H1 (cell line): ENCODE measurements around the gene TSPAN4. TPM values are rescaled to one million over a fixed set of nuclear protein-coding genes. Genes with fewer than 3 reads are reported as not detected.

Experiments
- CTCF ChIA-PET: fragments of 300-600 bp; sonication (Branson Sonifier 250); formaldehyde crosslinking; loops from one replicate; lab custom pipeline; 2021; ENCODE audit not compliant: partially characterized antibody; lab: Charles Lee
- POLR2A ChIA-PET: fragments of 300-600 bp; sonication (Branson Sonifier 250); formaldehyde crosslinking; loops from one replicate; lab custom pipeline; 2021; ENCODE audit warnings: inconsistent platforms; ENCODE audit not compliant: partially characterized antibody; lab: Charles Lee
- DNase-seq, 2 experiments: peaks; one replicate each; pipeline versions ENCODE4 v3.0.0 to v3.0.0-alpha.2; 2010 to 2022; ENCODE audit warnings: low spot score in 2 of 2, low read depth in 1 of 2, mixed read lengths in 1 of 2
- FAIRE-seq: peaks from 2 replicates; lab custom pipeline; 2011; peaks lifted over from hg19 to GRCh38; lab: Jason Lieb, UNC
- H2AFZ ChIP-seq: 2 replicates; pipeline ENCODE4 v1.8.1; 2012; ENCODE audit warnings: low read length, inconsistent platforms
- H2AK5ac ChIP-seq: 2 replicates; pipeline ENCODE4 v1.6.1; 2013; ENCODE audit warnings: low read depth, low read length
- H2BK120ac ChIP-seq: replicated peaks from 2 replicates; pipeline ENCODE3; 2013; ENCODE audit warnings: low read depth, low read length, inconsistent platforms
- H2BK12ac ChIP-seq: 2 replicates; pipeline ENCODE4 v1.6.1; 2013; ENCODE audit warnings: low read depth, low read length
- H2BK15ac ChIP-seq: 2 replicates; pipeline ENCODE4 v1.6.1; 2013; ENCODE audit warnings: low read length
- H2BK20ac ChIP-seq: 2 replicates; pipeline ENCODE4 v1.6.1; 2013; ENCODE audit warnings: low read length
- H2BK5ac ChIP-seq: 2 replicates; pipeline ENCODE4 v1.6.1; 2013; ENCODE audit warnings: low read depth, low read length
- H3K14ac ChIP-seq: 2 replicates; pipeline ENCODE4 v1.6.1; 2013; ENCODE audit warnings: inconsistent platforms; ENCODE audit not compliant: insufficient read length
- H3K18ac ChIP-seq: 2 replicates; pipeline ENCODE4 v1.6.1; 2013; ENCODE audit warnings: low read length; ENCODE audit errors: extremely low read depth
- H3K23ac ChIP-seq: 2 replicates; pipeline ENCODE4 v1.6.1; 2013; ENCODE audit warnings: inconsistent platforms; ENCODE audit not compliant: insufficient read length
- H3K23me2 ChIP-seq: 2 replicates; pipeline ENCODE4 v1.6.1; 2013; ENCODE audit warnings: low read depth, low read length
- H3K27ac ChIP-seq: 2 replicates; pipeline ENCODE4 v1.6.1; 2011; ENCODE audit warnings: low read depth, low read length, inconsistent platforms
- H3K27me3 ChIP-seq, 4 experiments: replicated peaks in 1 of 4; 1 replicate in 1 of 4; 2 replicates in 3 of 4; pipeline versions ENCODE4 v1.6.1 to v1.8.1; 2011 to 2013; ENCODE audit warnings: low read length in 3 of 4, mild to moderate bottlenecking in 3 of 4, inconsistent platforms in 2 of 4, mixed read lengths in 2 of 4, moderate library complexity in 1 of 4; ENCODE audit not compliant: control insufficient read depth in 3 of 4, insufficient read depth in 3 of 4; ENCODE audit errors: extremely low read depth in 1 of 4
- H3K36me3 ChIP-seq, 4 experiments: 2 replicates each; pipeline versions ENCODE4 v1.6.1 to v1.8.1; 2011 to 2013; ENCODE audit warnings: mild to moderate bottlenecking in 4 of 4, low read length in 3 of 4, moderate library complexity in 2 of 4, control low read depth in 1 of 4, inconsistent platforms in 1 of 4; ENCODE audit not compliant: insufficient read depth in 4 of 4, control insufficient read depth in 2 of 4
- H3K4ac ChIP-seq: replicated peaks from 2 replicates; pipeline ENCODE3; 2013; ENCODE audit warnings: low read length, low read depth, mixed read lengths, inconsistent platforms; ENCODE audit not compliant: insufficient read length
- H3K4me1 ChIP-seq, 4 experiments: replicated peaks in 1 of 4; 1 replicate in 1 of 4; 2 replicates in 3 of 4; pipeline versions ENCODE4 v1.6.1 to v1.8.1; 2011 to 2013; ENCODE audit warnings: low read length in 3 of 4, inconsistent platforms in 2 of 4, mixed read lengths in 1 of 4; ENCODE audit not compliant: insufficient read depth in 4 of 4, control insufficient read depth in 3 of 4
- H3K4me2 ChIP-seq, 2 experiments: 2 replicates each; pipeline versions ENCODE4 v1.6.1 to v1.8.1; 2011 to 2013; ENCODE audit warnings: low read depth in 2 of 2, low read length in 2 of 2, control low read depth in 1 of 2, inconsistent platforms in 1 of 2, mild to moderate bottlenecking in 1 of 2; ENCODE audit not compliant: insufficient read depth in 1 of 2
- H3K4me3 ChIP-seq, 4 experiments: fragments of 200-600, 300-600 bp in 1 of 4; sonication (generic), shearing (Covaris generic), sonication (Bioruptor Twin) in 1 of 4; 2 replicates each; pipeline versions ENCODE4 v1.5.1 to v1.8.1; 2011 to 2016; ENCODE audit warnings: low read length in 4 of 4, low read depth in 3 of 4, control low read depth in 2 of 4, inconsistent platforms in 2 of 4, mild to moderate bottlenecking in 2 of 4, mixed read lengths in 1 of 4, moderate library complexity in 1 of 4; ENCODE audit not compliant: insufficient read depth in 2 of 4; ENCODE audit errors: extremely low read depth in 1 of 4
- H3K56ac ChIP-seq: replicated peaks from 2 replicates; pipeline ENCODE3; 2013; ENCODE audit warnings: low read depth, mild to moderate bottlenecking, mixed read lengths, low read length, inconsistent platforms; ENCODE audit not compliant: insufficient read length
- H3K79me1 ChIP-seq: 2 replicates; pipeline ENCODE4 v1.6.1; 2013; ENCODE audit warnings: low read depth, low read length, control low read depth
- H3K79me2 ChIP-seq, 2 experiments: 2 replicates each; pipeline versions ENCODE4 v1.6.1 to v1.8.1; 2012 to 2013; ENCODE audit warnings: low read length in 2 of 2, mild to moderate bottlenecking in 2 of 2, inconsistent platforms in 1 of 2; ENCODE audit not compliant: insufficient read depth in 2 of 2, control insufficient read depth in 1 of 2
- H3K9ac ChIP-seq, 4 experiments: replicated peaks in 1 of 4; 1 replicate in 1 of 4; 2 replicates in 3 of 4; pipeline versions ENCODE4 v1.6.1 to v1.8.1; 2011 to 2013; ENCODE audit warnings: low read depth in 3 of 4, low read length in 3 of 4, control low read depth in 2 of 4, mild to moderate bottlenecking in 2 of 4, moderate library complexity in 2 of 4, inconsistent platforms in 1 of 4; ENCODE audit errors: extremely low read depth in 1 of 4
- H3K9me3 ChIP-seq, 2 experiments: 2 replicates each; pipeline versions ENCODE4 v1.6.1 to v1.8.1; 2012 to 2013; ENCODE audit warnings: mild to moderate bottlenecking in 2 of 2, moderate library complexity in 2 of 2, control low read depth in 1 of 2, inconsistent platforms in 1 of 2, low read depth in 1 of 2, low read length in 1 of 2, mixed read lengths in 1 of 2; ENCODE audit not compliant: insufficient read depth in 2 of 2
- H4K20me1 ChIP-seq, 2 experiments: replicated peaks in 1 of 2; 2 replicates each; pipeline versions ENCODE3 to v1.8.1; 2011 to 2013; ENCODE audit warnings: inconsistent platforms in 2 of 2, low read length in 2 of 2, mild to moderate bottlenecking in 1 of 2; ENCODE audit not compliant: insufficient read depth in 2 of 2, control insufficient read depth in 1 of 2
- H4K5ac ChIP-seq: 2 replicates; pipeline ENCODE4 v1.6.1; 2013; ENCODE audit warnings: low read length, low read depth, mixed read lengths, inconsistent platforms; ENCODE audit not compliant: insufficient read length
- H4K8ac ChIP-seq: 2 replicates; pipeline ENCODE4 v1.8.0; 2013; ENCODE audit warnings: mild to moderate bottlenecking, moderate library complexity, low read length, inconsistent platforms; ENCODE audit not compliant: insufficient read depth; ENCODE audit errors: extremely low read depth
- H4K91ac ChIP-seq: replicated peaks from 2 replicates; pipeline ENCODE3; 2013; ENCODE audit warnings: low read length, mixed read lengths, inconsistent platforms; ENCODE audit not compliant: insufficient read length
- CTCF ChIP-seq, 3 experiments: IDR thresholded peaks; 1 replicate in 2 of 3; 2 replicates in 1 of 3; pipeline versions ENCODE4 v1.5.1 to v1.6.1; 2011; ENCODE audit warnings: low read length in 3 of 3, mild to moderate bottlenecking in 3 of 3, inconsistent platforms in 2 of 3, low read depth in 1 of 3, moderate library complexity in 1 of 3; ENCODE audit not compliant: insufficient read depth in 1 of 3; ENCODE audit errors: control extremely low read depth in 1 of 3
- RAD21 ChIP-seq, 2 experiments: IDR thresholded peaks in 1 of 2; conservative IDR thresholded peaks in 1 of 2; 2 replicates each; pipeline ENCODE4 v1.6.1; 2011; ENCODE audit warnings: low read depth in 2 of 2, low read length in 2 of 2, improper control_type of control experiment in 1 of 2, inconsistent platforms in 1 of 2, mild to moderate bottlenecking in 1 of 2, moderate library complexity in 1 of 2
- SIX5 ChIP-seq: IDR thresholded peaks from 2 replicates; pipeline ENCODE4 v1.6.1; 2011; ENCODE audit warnings: mild to moderate bottlenecking, low read depth, low read length
- WGBS, 2 experiments: shearing (Covaris generic) in 1 of 2; methylation state at CpG; one replicate each; pipeline versions ENCODE4 v1.1.6 to v1.1.7; 2013 to 2015; ENCODE audit warnings: low lambda C conversion rate in 2 of 2, mixed read lengths in 2 of 2, inconsistent platforms in 1 of 2, low coverage in 1 of 2, missing lambda C conversion rate in 1 of 2; ENCODE audit not compliant: insufficient replicate concordance in 2 of 2, insufficient coverage in 1 of 2, insufficient read length in 1 of 2; ENCODE audit errors: extremely low coverage in 1 of 2, missing lambda C conversion rate in 1 of 2; 5-methylcytosine and 5-hydroxymethylcytosine counted together
- polyA plus RNA-seq, 7 experiments: library from polyadenylated mRNA; depleted of rRNA in 3 of 7; stranded (reverse) in 5 of 7; unstranded in 2 of 7; fragments of >200 nt in 5 of 7; fragments of 200-250 nt in 2 of 7; gene quantifications; 1 replicate in 5 of 7; 2 replicates in 1 of 7; 4 replicates in 1 of 7; pipeline versions ENCODE4 v1.2.1 to v1.2.3, GENCODE V29; 2011 to 2013; ENCODE audit warnings: missing spikeins in 2 of 7, mixed read lengths in 2 of 7
- total RNA-seq: library from RNA; stranded (reverse); fragmentation: NEBNext Ultra II Directional; extraction: Animal tissue kit (Norgen Biotek cat#: 25700); gene quantifications from 2 replicates; pipeline ENCODE4 v1.2.1, GENCODE V29; 2021

The TSPAN4 gene
- total and polyA plus RNA-seq, 2 of the 8 experiments (the other 6 are each of a cell fraction or from before 2014, with no cell fraction given) = 74.1 to 145 TPM

- no peak overlapping the region for H3K23ac ChIP-seq
- no peak overlapping the region for H2BK15ac ChIP-seq
- H3K4me3 ChIP-seq = no peak overlapping the region
- peaks cover 11 to 25% of the 10 kb centered on the region in 2 experiments for H4K20me1 ChIP-seq
- POLR2A ChIA-PET = interaction anchor here (0.8 to 1.9 kb wide), 7 partner anchors 12 to 153 kb away, joined by 3 to 5 read pairs (median 3); partner anchors contain the start of genes CHID1, POLR2L and TSPAN4
- H3K9ac ChIP-seq = no peak overlapping the region
- H3K79me1 ChIP-seq = no peaks in the 10 kb centered on the region
- H2BK120ac ChIP-seq = no peak overlapping the region
- H4K91ac ChIP-seq = no peak overlapping the region
- no peak overlapping the region for H3K4ac ChIP-seq
- no peak overlapping the region for H2BK5ac ChIP-seq
- H3K56ac ChIP-seq = no peak overlapping the region
- no peak overlapping the region for H3K18ac ChIP-seq
- CTCF ChIA-PET = interaction anchor here (0.7 to 3.4 kb wide), 47 partner anchors 10 to 213 kb away, joined by 3 to 25 read pairs (median 4); partner anchors contain the start of genes MUC2, POLR2L and TSPAN4
- H4K5ac ChIP-seq = no peak overlapping the region
- H2AK5ac ChIP-seq = no peak overlapping the region
- 93% methylated on average over 10 of the region's 10 CpGs; no CpG with 5 or more reads in 1 of the 2 experiments for WGBS, 2 experiments
- no peaks in the 10 kb centered on the region for H3K23me2 ChIP-seq
- no peak overlapping the region; the same call in 1 of the 2 replicates for H4K8ac ChIP-seq
- H3K9me3 ChIP-seq = no peaks in the 10 kb centered on the region
- TF ChIP-seq CTCF (IDR thresholded peaks at IDR 0.05; ENCODE audit: control extremely low read depth in 1 of 3, insufficient read depth in 1 of 3, low read depth in 1 of 3, low read length in 3 of 3) (peak in 2 of 3 experiments; percentile 46 to 75; a peak in 2 of 4 replicates), SIX5 (no peak), RAD21 (IDR thresholded peaks at IDR 0.05 in 1 of 2, conservative IDR thresholded peaks at IDR 0.05 in 1 of 2; ENCODE audit: low read depth in 2 of 2, low read length in 2 of 2) (peak; percentile 52 to 70; a peak in 3 of 4 replicates)
- TF ChIP-seq, all 59 proteins: peak for 2
- DNase-seq = no peak
- Histone ChIP-seq H3K27me3 (no peaks in the 10 kb centered on the region), H2BK20ac (no peak overlapping the region), H2BK12ac (no peak overlapping the region), H3K36me3 (peaks cover 25 to 42% (median 33%) of the 10 kb centered on the region in 4 experiments), H3K4me2 (no peak overlapping the region), H3K79me2 (no peaks in the 10 kb centered on the region), H3K14ac (no peak overlapping the region), H2AFZ (no peak overlapping the region), H3K4me1 (no peaks in the 10 kb centered on the region; a peak in 2 of 7 replicates), H3K27ac (no peak overlapping the region; the same call in 1 of the 2 replicates)
- FAIRE-seq = no peak
Observed at GRCh38 chr11:898143-898511, 55.5 kb downstream of the TSPAN4 start.
